Fibroblast of the conjunctiva (primary cell): ENCODE data around the gene SIL1.
A peak's percentile ranks its signal among the peaks of the same experiment; 100 is the strongest.
"Not testable (repeated sequence)": the region's sequence is repeated elsewhere in the genome, so short reads cannot be mapped to it uniquely, and the experiment has no call there.

Source experiments
- DNase-seq: peaks from one replicate; pipeline ENCODE4 v3.0.0-alpha.2; 2010; ENCODE audit warnings: low read depth

Gene SIL1

GRCh38 chr5:139197710-139198669 lies at the start of gene SIL1:
Gene SIL1 (minus strand): TSS chr5:139198368. CDS start chr5:139127843, 70,525 bp downstream.
- DNase-seq = peak; percentile 87

- peak; percentile 9 for DNase-seq
Observed at GRCh38 chr5:139246394-139246793, 48.2 kb upstream of the SIL1 start.

- DNase-seq = no peak
Observed at GRCh38 chr5:139245637-139246339, 47.6 kb upstream of the SIL1 start.

- DNase-seq = peak; percentile 52
Observed at GRCh38 chr5:139243425-139243970, 45.3 kb upstream of the SIL1 start.

GRCh38 chr5:139241139-139241538 lies 43.0 kb upstream of the SIL1 start:
- DNase-seq = no peak

- no peak for DNase-seq
Observed at GRCh38 chr5:139236479-139236878, 38.3 kb upstream of the SIL1 start.

- DNase-seq = peak; percentile 22
Observed at GRCh38 chr5:139232147-139232724, 34.1 kb upstream of the SIL1 start.

- DNase-seq = no peak
Observed at GRCh38 chr5:139228201-139228803, 30.1 kb upstream of the SIL1 start.

GRCh38 chr5:139226131-139226530 lies 28.0 kb upstream of the SIL1 start:
- no peak for DNase-seq

- no peak for DNase-seq
Observed at GRCh38 chr5:139223481-139223880, 25.3 kb upstream of the SIL1 start.

- DNase-seq = no peak
Observed at GRCh38 chr5:139222346-139222745, 24.2 kb upstream of the SIL1 start.

GRCh38 chr5:139218038-139218437 lies 19.9 kb upstream of the SIL1 start:
- not testable (repeated sequence) for DNase-seq

GRCh38 chr5:139215107-139215975 lies 17.2 kb upstream of the SIL1 start:
- no peak for DNase-seq

GRCh38 chr5:139214646-139215045 lies 16.5 kb upstream of the SIL1 start:
- no peak for DNase-seq

GRCh38 chr5:139212906-139213305 lies 14.7 kb upstream of the SIL1 start:
- no peak for DNase-seq

- DNase-seq = no peak
Observed at GRCh38 chr5:139212486-139212885, 14.3 kb upstream of the SIL1 start.

GRCh38 chr5:139210585-139210984 lies 12.4 kb upstream of the SIL1 start:
- no peak for DNase-seq

- DNase-seq = no peak
Observed at GRCh38 chr5:139207297-139208000, 9.3 kb upstream of the SIL1 start.

GRCh38 chr5:139205586-139205985 lies 7.4 kb upstream of the SIL1 start:
- DNase-seq = no peak

GRCh38 chr5:139205124-139205523 lies 7.0 kb upstream of the SIL1 start:
- DNase-seq = no peak
